Heart left ventricle (tissue), 16 donors: ENCODE data around the gene XAB2. TPM values are rescaled to one million over a fixed set of nuclear protein-coding genes. Genes with fewer than 3 reads are reported as not detected.

Source experiments
- ATAC-seq, 4 donors: fragments of 200-7000 bp; cut with Tn5 transposase; one replicate each; pipeline ENCODE4 v1.9.1; 2020 to 2022; ENCODE audit warnings: moderate library complexity in 4 of 4, mild to moderate bottlenecking in 3 of 4, moderate number of reproducible peaks in 1 of 4
- DNase-seq, 5 donors: peaks; one replicate each; pipeline ENCODE4 v3.0.0-alpha.2; 2020
- H3K27ac ChIP-seq, 12 donors: fragments of 200-600 bp; sonication (generic) in 4 of 12; one replicate each; pipeline versions ENCODE4 v1.5.0 to v1.8.0; 2016 to 2022; ENCODE audit warnings: mild to moderate bottlenecking in 2 of 12
- H3K27me3 ChIP-seq, 9 donors: fragments of 200-600 bp; sonication (generic) in 2 of 9; one replicate each; pipeline versions ENCODE4 v1.5.1 to v1.8.0; 2016 to 2022; ENCODE audit warnings: mild to moderate bottlenecking in 3 of 9
- H3K36me3 ChIP-seq, 9 donors: fragments of 200-600 bp; sonication (generic) in 2 of 9; one replicate each; pipeline versions ENCODE4 v1.5.0 to v1.8.0; 2018 to 2022; ENCODE audit warnings: mild to moderate bottlenecking in 2 of 9
- H3K4me1 ChIP-seq, 12 donors: fragments of 200-600 bp; sonication (generic) in 4 of 12; one replicate each; pipeline versions ENCODE4 v1.5.0 to v1.8.0; 2016 to 2022; ENCODE audit warnings: mild to moderate bottlenecking in 3 of 12
- H3K4me3 ChIP-seq, 12 donors: fragments of 200-600 bp; sonication (generic) in 4 of 12; one replicate each; pipeline versions ENCODE4 v1.5.0 to v1.8.0; 2017 to 2022; ENCODE audit warnings: mild to moderate bottlenecking in 9 of 12, moderate library complexity in 4 of 12
- H3K9me3 ChIP-seq, 12 donors: fragments of 200-600 bp; sonication (generic) in 4 of 12; one replicate each; pipeline versions ENCODE4 v1.5.0 to v1.8.0; 2016 to 2022; ENCODE audit warnings: mild to moderate bottlenecking in 1 of 12
- POLR2A ChIP-seq, 2 donors: fragments of 450-650 bp; IDR thresholded peaks; one replicate each; pipeline ENCODE4 v1.6.1; 2017; ENCODE audit warnings: antibody characterized with exemption in 2 of 2, mild to moderate bottlenecking in 2 of 2, moderate library complexity in 2 of 2
- WGBS, 4 donors: extraction: QIAGEN DNeasy Blood & Tissue Kit in 2 of 4; methylation state at CpG; one replicate each; pipeline versions ENCODE4 v1.1.5 to v1.1.7; 2013 to 2018; 5-methylcytosine and 5-hydroxymethylcytosine counted together
- intact Hi-C, 10 donors: fragments of 100-400 bp; cut with DNase I; formaldehyde crosslinking; loops; one replicate each; pipeline versions ENCODE4 v1.11.1 to v1.14.2; 2022
- polyA plus RNA-seq, 2 donors: library from polyadenylated mRNA; stranded (reverse); fragments of 200-250 nt; gene quantifications; one replicate each; pipeline ENCODE4 v1.2.3, GENCODE V29; 2013
- total RNA-seq, 9 donors: library from RNA; depleted of rRNA in 2 of 9; stranded (reverse); fragments of >200 nt in 2 of 9; fragmentation: NEBNext Ultra II Directional in 3 of 9; extraction: Animal tissue kit (Norgen Biotek cat#: 25700) in 3 of 9; gene quantifications; one replicate each; pipeline versions ENCODE4 v1.1.0 to v1.2.4, GENCODE V29; 2016 to 2023
- TF ChIP-seq, protein P1 (sequence below), 12 donors: fragments of 200-600 bp; sonication (generic) in 4 of 12; IDR thresholded peaks; one replicate each; pipeline versions ENCODE4 v1.5.0 to v1.8.0; 2018 to 2022; ENCODE audit warnings: antibody characterized with exemption in 12 of 12, mild to moderate bottlenecking in 5 of 12
- donor health status: ischemic (EF 13 %, LVEDD 7.1; RV severe dilation, severe dysfunction).
- donor health status: healthy with polysubstance abuse.
- donor health status: DM: no; HTN: yes; CAD: no.
- donor health status: DM: no; HTN: no; CAD: no.
- donor health status: ischemic (EF 25% LVEDD 6.9; RV normal size, moderate dysfunction).
- donor health status: ischemic (EF 25% LVEDD 5.7; RV mildly dilated, moderate dysfunction).
- donor health status: healthy.
- donor health status: DM: yes; HTN: yes; CAD: no.
- donor health status: ischemic (EF 35%, LVEDD 5.7; RV mildly dilated, moderate dysfunction).
- donor health status: nonischemic (EF 11% LVEDD 7.7; RV severe dilation, severe dysfunction).
- donor health status: DM: yes; HTN: yes; CAD: no.
- donor health status: PGD.
- donor health status: ischemic (EF 29% LVEDD 5.4; RV normal size, mild dysfunction).
- donor health status: nonischemic (EF 23%, LVEDD 6.1; RV moderate dilation, normal function).

The XAB2 gene
- total and polyA plus RNA-seq, 11 donors: 16.3 to 36.2 (median 23.6) TPM

DNA sequence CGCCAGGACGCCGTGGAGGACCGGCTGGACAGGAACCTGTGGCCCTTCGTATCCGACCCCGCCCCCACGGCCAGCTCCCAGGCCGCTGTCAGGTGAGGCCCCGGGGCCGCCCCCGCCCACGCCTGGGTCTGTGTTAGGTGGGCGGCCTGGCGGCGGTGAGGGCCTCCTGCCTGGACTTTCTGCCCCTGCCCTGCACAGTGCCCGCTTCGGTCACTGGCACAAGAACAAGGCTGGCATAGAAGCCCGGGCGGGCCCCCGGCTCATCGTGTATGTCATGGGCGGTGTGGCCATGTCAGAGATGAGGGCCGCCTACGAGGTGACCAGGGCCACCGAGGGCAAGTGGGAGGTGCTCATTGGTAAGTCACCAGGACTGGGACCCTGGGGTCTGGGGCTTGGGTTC is 17.8 kb upstream of the XAB2 start:
- Histone ChIP-seq H3K36me3 (peaks cover 0 to 11% (median 0%) of the 10 kb centered on the region in 9 donors), H3K4me1 (peaks cover 0 to 15% (median 0%) of the 10 kb centered on the region in 12 donors), H3K27ac (no peak overlapping the region), H3K27me3 (peaks cover 0 to 15% (median 0%) of the 10 kb centered on the region in 9 donors), H3K9me3 (no peaks in the 10 kb centered on the region), H3K4me3 (no peak overlapping the region)
- WGBS, 4 donors: 89 to 95% (median 91%) methylated on average over 16 to 26 of the region's 26 CpGs
- TF ChIP-seq, protein P1, sequence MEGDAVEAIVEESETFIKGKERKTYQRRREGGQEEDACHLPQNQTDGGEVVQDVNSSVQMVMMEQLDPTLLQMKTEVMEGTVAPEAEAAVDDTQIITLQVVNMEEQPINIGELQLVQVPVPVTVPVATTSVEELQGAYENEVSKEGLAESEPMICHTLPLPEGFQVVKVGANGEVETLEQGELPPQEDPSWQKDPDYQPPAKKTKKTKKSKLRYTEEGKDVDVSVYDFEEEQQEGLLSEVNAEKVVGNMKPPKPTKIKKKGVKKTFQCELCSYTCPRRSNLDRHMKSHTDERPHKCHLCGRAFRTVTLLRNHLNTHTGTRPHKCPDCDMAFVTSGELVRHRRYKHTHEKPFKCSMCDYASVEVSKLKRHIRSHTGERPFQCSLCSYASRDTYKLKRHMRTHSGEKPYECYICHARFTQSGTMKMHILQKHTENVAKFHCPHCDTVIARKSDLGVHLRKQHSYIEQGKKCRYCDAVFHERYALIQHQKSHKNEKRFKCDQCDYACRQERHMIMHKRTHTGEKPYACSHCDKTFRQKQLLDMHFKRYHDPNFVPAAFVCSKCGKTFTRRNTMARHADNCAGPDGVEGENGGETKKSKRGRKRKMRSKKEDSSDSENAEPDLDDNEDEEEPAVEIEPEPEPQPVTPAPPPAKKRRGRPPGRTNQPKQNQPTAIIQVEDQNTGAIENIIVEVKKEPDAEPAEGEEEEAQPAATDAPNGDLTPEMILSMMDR (IDR thresholded peaks at IDR 0.05): no peak
- no peak for TF ChIP-seq POLR2A (IDR thresholded peaks at IDR 0.05)
- no peak for ATAC-seq
- no peak for DNase-seq
- intact Hi-C loops: no loop called here

DNA sequence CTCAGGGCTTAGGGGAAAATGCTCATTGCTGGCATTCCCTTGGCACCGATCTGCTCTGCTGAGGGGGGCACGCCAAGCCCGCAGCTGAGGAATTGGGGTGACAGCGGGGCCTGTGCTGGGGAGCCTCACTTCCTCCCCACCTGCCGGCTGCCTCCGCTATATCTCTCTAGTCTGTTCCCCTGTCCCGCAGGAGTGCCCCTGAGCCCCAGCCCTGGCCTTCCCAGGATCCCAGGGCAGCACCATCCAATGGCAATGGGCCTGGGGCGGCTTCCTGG is 17.0 kb upstream of the XAB2 start:
- ATAC-seq (no peak), DNase-seq (no peak)
- Histone ChIP-seq H3K9me3 (no peaks in the 10 kb centered on the region), H3K4me3 (no peak overlapping the region), H3K4me1 (peaks cover 0 to 14% (median 0%) of the 10 kb centered on the region in 12 donors), H3K36me3 (peaks cover 0 to 11% (median 0%) of the 10 kb centered on the region in 9 donors), H3K27me3 (peaks cover 0 to 15% (median 0%) of the 10 kb centered on the region in 9 donors), H3K27ac (no peak overlapping the region)
- TF ChIP-seq POLR2A (IDR thresholded peaks at IDR 0.05): no peak
- TF ChIP-seq, protein P1 (IDR thresholded peaks at IDR 0.05): no peak
- WGBS, 4 donors: 75 to 100% (median 81%) methylated on average over 3 to 8 of the region's 8 CpGs
- intact Hi-C loops: no loop called here

DNA sequence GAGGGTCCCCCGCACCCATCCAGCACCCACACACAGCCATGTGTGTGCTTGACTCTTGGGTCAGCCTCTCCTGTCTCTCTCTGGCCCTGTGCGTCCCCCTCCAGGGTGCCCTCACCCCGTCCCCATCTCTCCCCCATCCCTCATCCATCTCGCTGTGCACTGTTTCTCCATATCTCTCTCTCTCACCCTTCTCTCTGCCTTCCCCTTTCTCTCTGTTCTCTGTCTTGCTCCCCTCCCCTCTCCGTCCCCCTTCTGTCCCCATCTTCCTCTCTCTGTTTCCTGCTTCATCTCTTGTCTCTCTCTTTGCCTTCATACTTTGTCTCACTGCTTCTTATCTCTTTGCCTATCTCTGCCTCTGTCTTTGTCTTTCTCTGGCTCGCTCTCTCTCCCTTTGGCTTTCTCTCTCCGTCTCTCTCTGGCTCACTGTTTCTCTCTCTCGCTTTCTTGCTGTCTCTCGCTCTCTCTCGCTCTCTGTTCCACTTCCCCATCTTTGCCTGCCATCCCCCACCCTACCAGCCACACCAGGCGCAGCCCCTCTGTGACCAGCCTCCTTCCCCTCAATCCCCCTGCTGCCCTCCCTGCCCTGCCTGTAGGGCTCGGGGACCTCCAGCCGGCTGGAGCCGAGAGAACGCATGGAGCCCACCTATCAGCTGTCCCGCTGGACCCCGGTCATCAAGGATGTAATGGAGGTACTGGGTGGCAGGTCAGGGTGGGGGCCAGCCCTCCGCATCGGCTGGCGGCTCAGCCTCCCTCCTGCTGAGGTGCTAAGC is 16.5 kb upstream of the XAB2 start:
- Histone ChIP-seq H3K4me1 (peaks cover 0 to 14% (median 0%) of the 10 kb centered on the region in 12 donors), H3K9me3 (no peaks in the 10 kb centered on the region), H3K27ac (no peak overlapping the region), H3K27me3 (peaks cover 0 to 15% (median 0%) of the 10 kb centered on the region in 9 donors), H3K4me3 (no peak overlapping the region), H3K36me3 (peaks cover 0 to 11% (median 0%) of the 10 kb centered on the region in 9 donors)
- DNase-seq (no peak), ATAC-seq (no peak)
- TF ChIP-seq POLR2A (IDR thresholded peaks at IDR 0.05): no peak
- TF ChIP-seq, protein P1 (IDR thresholded peaks at IDR 0.05): no peak
- intact Hi-C loops: no loop called here
- 47 to 60% (median 57%) methylated on average over 18 to 20 of the region's 20 CpGs for WGBS, 4 donors

DNA sequence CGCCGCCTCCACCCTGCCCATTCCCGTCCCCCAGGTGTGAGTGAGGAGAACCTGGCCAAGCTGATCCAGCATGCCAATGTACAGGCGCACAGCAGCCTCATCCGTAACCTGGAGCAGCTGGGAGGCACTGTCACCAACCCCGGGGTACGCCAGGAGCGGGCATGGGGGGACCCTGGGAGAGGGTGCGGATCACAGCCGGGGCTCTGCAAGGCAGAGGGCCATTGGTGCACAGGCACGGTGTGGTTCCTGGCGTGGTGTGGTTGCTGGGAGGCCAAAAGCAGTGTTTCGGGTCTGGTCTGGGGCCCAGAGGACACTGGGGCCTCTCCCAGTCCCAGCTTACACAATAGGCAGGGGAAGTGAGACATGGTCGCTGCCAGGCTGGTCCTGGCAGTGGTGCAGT is 15.8 kb upstream of the XAB2 start:
- H3K9me3 ChIP-seq: no peaks in the 10 kb centered on the region
- DNase-seq: no peak
- H3K27me3 ChIP-seq: peaks cover 0 to 15% (median 0%) of the 10 kb centered on the region in 9 donors
- peaks cover 0 to 11% (median 0%) of the 10 kb centered on the region in 9 donors for H3K36me3 ChIP-seq
- TF ChIP-seq, protein P1 (IDR thresholded peaks at IDR 0.05): no peak
- TF ChIP-seq POLR2A (IDR thresholded peaks at IDR 0.05): no peak
- intact Hi-C loops: no loop called here
- H3K27ac ChIP-seq: no peak overlapping the region
- no peak overlapping the region for H3K4me3 ChIP-seq
- no peak for ATAC-seq
- WGBS, 4 donors: 74 to 92% (median 83%) methylated on average over 10 to 14 of the region's 14 CpGs
- H3K4me1 ChIP-seq: peaks cover 0 to 14% (median 0%) of the 10 kb centered on the region in 12 donors
